Urinary bladder (tissue), 4 donors: ENCODE results near the gene RAB26. TPM values are rescaled to one million over a fixed set of nuclear protein-coding genes. Genes with fewer than 3 reads are reported as not detected.
"Not testable (repeated sequence)": the region's sequence is repeated elsewhere in the genome, so short reads cannot be mapped to it uniquely, and the experiment has no call there.

Experiments
- DNase-seq: peaks from one replicate; pipeline ENCODE4 v3.0.0-alpha.2; 2015; ENCODE audit errors: extremely low spot score
- H3K27ac ChIP-seq: one replicate; pipeline ENCODE4 v1.5.1; 2013; ENCODE audit warnings: low read depth, mild to moderate bottlenecking, moderate library complexity
- H3K36me3 ChIP-seq: one replicate; pipeline ENCODE4 v1.6.1; 2013; ENCODE audit warnings: mild to moderate bottlenecking, moderate library complexity; ENCODE audit not compliant: insufficient read depth
- H3K4me1 ChIP-seq: one replicate; pipeline ENCODE4 v1.6.1; 2013; ENCODE audit warnings: mild to moderate bottlenecking, moderate library complexity; ENCODE audit not compliant: insufficient read depth
- H3K4me3 ChIP-seq: one replicate; pipeline ENCODE4 v1.5.1; 2013; ENCODE audit warnings: low read depth, low read length
- WGBS: extraction: QIAGEN DNeasy Blood & Tissue Kit; methylation state at CpG from one replicate; pipeline ENCODE4 v1.1.7; 2013; 5-methylcytosine and 5-hydroxymethylcytosine counted together
- polyA plus RNA-seq: library from polyadenylated mRNA; stranded (reverse); fragments of 200-250 nt; gene quantifications from one replicate; pipeline ENCODE4 v1.2.3, GENCODE V29; 2013
- total RNA-seq: library from RNA; depleted of rRNA; stranded (reverse); fragments of >200 nt; gene quantifications from one replicate; pipeline ENCODE4 v1.2.3, GENCODE V29; 2014
- donor health status: healthy with polysubstance abuse.
- donor health status: healthy.

The RAB26 gene, protein sequence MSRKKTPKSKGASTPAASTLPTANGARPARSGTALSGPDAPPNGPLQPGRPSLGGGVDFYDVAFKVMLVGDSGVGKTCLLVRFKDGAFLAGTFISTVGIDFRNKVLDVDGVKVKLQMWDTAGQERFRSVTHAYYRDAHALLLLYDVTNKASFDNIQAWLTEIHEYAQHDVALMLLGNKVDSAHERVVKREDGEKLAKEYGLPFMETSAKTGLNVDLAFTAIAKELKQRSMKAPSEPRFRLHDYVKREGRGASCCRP
- total RNA-seq (0.63 TPM), polyA plus RNA-seq (0.63 TPM)

DNA sequence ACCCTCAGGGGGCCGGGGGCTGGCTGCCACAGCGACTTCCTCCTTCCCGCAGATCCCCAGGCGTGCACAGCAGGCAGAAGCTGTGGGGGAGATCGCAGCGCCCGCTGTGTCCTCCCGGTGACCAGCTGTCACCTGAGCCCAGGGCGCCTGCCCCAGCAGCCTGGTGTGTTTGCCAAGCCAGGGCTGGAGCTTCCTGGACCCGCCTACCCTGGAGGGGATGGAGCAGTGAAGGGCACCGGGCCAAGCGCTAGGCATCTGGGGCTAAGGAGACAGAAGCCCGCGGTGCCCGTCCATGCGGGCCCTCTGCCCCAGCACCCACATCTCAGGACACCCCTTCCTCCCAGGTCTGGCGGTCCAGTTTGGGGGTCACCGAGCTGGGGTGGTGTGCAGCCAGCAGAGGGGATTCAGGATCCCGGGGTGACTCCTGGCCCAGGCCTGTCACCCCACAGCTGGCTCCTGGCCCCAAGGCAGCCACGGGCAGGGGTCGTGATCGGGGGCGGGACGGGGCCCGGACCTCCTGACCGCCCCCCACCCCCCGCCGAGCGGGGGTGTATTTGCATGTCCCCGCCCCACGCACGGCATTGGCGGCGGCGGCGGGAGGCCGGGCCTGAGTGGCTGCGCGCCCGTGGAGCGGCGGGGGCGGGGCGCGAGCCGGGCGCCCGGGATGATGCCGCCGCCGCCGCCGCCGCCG lies at the start of gene RAB26:
RAB26 (plus strand) TSS at position 645 of the 691 bp plus-strand sequence. CDS start 159 bp downstream, outside the sequence.
- WGBS: 4% methylated on average over 55 of the region's 55 CpGs
- DNase-seq: no peak
- Histone ChIP-seq H3K4me1 (peaks cover 1% of the 10 kb centered on the region), H3K27ac (peak within 1 kb of the TSS; percentile 80), H3K4me3 (peak within 1 kb of the TSS; percentile 40), H3K36me3 (no peaks in the 10 kb centered on the region)

DNA sequence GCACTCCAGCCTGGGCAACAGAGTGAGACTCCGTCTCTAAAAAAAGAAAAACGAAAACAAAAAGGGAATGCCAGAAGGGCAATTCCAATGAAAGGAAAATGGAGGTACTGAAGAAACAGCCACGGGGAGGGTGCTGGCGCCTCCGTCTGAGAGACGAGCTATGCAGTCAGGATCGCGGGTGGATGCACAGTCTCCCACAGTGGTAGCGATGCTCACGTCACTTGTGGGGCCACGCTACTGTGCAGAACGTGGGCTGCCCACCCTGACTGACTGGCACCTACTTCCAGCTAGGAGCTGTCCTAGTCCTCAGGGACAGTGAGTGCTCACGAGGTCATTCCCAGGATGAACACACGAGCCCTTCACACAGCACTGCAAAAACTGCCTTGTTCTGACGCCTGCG lies 46.8 kb upstream of the RAB26 start:
- not testable (repeated sequence) for H3K4me1 ChIP-seq, DNase-seq, H3K36me3 ChIP-seq, H3K4me3 ChIP-seq, H3K27ac ChIP-seq
- 93% methylated on average over 14 of the region's 16 CpGs for WGBS

DNA sequence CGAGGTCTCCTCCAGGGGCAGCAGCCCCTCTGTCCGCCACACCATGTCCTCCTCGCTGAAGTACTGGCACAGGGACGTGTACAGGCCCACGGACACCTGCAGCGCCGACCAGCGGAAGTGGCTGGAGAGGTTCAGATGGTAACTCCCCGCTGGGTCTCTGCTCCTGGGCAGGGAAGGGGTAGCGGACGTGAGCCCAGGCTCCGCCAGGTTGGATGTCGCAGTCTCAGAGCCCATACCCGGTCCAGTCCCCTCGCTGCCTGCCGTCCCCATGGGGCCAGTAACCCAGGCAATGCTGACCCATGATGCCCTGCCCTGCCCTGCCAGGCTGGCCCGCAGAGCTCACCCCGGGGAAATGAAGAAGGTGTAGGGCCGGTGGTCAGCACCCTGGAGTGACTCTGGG lies 46.0 kb upstream of the RAB26 start:
- 92% methylated on average over 19 of the region's 19 CpGs for WGBS
- Histone ChIP-seq H3K27ac (no peak overlapping the region), H3K36me3 (peaks cover 5% of the 10 kb centered on the region), H3K4me3 (no peak overlapping the region), H3K4me1 (no peaks in the 10 kb centered on the region)
- DNase-seq: no peak

DNA sequence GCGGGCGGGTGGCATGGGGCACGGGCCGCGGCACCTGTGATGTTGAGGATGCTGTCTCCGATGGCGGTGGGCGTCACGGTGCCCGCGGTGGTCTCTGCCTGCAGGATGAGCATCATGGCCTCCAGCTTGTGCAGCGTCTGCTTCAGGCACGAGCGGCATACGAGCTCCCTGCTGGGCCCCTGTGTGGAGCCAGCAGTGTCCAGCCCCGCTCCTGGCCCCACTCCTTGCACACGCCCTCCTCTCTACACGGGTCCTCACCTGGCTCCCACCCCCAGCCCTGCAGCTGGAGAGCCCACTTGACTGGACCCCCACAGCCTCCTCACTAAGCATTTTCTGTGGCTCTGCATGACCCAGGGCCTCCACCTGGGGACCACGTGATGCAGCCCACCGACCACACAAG lies 44.0 kb upstream of the RAB26 start:
- H3K4me1 ChIP-seq, DNase-seq, H3K27ac ChIP-seq, H3K4me3 ChIP-seq, H3K36me3 ChIP-seq: not testable (repeated sequence)
- 78% methylated on average over 18 of the region's 20 CpGs for WGBS

DNA sequence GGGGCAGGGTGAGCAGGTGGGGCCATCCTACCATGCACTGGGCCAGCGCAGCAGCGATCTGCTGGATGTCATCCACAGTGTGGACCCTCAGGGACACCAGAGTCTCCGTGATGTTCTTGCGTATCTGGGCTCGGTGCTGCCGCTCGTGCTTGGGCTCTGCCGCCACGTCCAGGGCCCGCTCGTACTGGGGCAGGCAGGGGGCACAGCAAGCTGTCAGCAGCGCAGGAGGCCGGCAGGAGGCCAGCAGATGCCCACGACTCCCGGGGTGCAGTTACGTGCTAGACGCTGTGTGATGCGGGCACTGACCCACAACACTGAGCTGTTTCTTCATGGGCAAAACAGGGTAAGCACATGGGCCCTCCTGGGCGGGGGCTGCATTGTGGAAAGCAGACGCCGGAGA lies 43.1 kb upstream of the RAB26 start:
- not testable (repeated sequence) for H3K4me1 ChIP-seq, H3K27ac ChIP-seq, DNase-seq, H3K36me3 ChIP-seq, H3K4me3 ChIP-seq
- 93% methylated on average over 20 of the region's 21 CpGs for WGBS

DNA sequence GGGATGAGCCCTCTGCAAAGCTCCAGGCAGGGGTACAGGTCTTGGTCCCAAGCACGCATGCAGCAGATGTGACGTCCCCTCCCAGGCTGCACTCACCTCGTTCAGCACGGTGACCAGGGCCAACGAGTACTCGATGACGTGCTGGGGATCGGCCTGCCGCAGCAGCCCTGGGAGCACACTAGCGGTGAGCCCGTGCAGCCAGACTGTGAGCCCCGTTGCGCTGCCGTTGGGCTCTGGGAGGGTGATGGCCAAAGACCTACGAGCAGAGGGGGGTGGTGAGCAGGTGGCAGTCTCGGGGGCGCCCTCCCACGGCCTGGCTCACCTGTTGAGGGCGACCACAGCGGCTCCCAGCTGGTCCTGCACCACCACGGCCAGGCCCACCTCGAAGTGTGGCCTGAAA lies 42.7 kb upstream of the RAB26 start:
- H3K36me3 ChIP-seq, H3K27ac ChIP-seq, H3K4me3 ChIP-seq, H3K4me1 ChIP-seq, DNase-seq: not testable (repeated sequence)
- WGBS: 88% methylated on average over 16 of the region's 22 CpGs

DNA sequence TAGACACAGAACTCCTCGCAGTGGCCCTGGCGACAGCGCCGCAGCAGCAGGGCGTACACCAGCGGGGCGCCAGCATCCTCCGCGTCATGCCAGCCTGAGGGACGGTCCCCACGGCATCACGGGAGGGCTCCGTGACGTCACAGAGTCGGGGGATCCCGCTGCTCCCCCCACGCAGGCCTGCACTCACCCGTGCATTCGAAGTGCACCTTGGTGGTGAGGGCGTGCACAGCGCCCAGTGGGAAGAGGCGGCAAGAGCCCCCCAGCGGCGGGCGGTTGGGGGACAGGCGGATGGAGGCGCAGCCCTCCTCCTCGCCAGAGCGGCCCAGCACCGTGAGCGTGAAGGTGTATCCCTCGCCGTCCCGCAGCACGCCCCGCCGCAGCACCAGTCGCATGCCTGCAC lies 42.2 kb upstream of the RAB26 start:
- H3K4me1 ChIP-seq, DNase-seq, H3K36me3 ChIP-seq, H3K27ac ChIP-seq, H3K4me3 ChIP-seq: not testable (repeated sequence)
- 92% methylated on average over 38 of the region's 38 CpGs for WGBS

DNA sequence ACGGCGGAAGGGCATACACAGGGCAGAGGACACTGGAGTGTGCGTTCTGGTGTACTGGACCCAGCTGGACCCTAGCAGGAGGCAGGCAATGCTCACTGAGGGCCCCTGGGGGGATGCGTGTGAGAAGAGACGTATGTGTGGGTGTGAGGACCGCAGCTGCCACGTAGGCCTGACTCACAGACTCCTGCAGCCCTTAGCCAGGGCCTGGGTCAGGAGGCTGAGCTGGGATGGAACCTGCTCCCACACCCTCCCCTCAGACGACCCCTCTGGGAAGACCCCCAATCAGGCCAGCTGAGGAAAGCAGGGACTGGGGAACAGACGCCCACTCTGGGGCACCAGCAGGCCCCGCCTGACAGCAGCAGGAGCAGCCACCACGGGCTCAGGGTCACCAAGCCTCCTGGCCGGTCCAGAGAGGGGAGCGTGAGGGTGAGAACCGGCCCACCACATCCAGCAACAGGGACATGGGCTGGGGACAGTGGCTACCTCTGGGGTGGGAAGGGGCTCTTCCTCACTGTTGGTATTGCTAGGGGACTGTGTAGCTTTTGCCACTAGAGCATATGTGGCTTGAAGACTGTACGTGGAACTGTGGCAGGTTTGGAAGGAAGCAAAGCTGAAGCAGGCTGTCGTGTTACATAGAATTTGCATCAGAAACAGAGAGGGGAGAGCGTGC lies 41.2 kb upstream of the RAB26 start:
- H3K36me3 ChIP-seq, H3K27ac ChIP-seq, H3K4me1 ChIP-seq, H3K4me3 ChIP-seq, DNase-seq: not testable (repeated sequence)
- 78% methylated on average over 17 of the region's 17 CpGs for WGBS

DNA sequence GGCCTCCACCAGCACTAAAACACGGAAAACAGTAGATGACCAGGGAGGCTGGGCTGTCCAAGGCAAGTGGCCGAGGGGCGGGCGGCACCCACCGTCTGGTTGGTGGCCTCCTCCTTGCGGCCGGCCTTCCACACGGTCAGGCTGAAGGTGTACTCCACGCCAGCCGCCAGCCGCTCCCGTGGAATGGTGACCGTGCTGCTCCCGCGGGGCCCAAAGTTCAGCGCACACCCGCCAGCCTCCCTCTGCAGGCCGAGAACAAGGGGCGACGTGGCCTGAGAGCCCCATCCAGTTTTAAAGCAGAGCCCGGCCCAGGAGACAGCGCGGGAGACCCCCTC lies 40.7 kb upstream of the RAB26 start:
- not testable (repeated sequence) for H3K27ac ChIP-seq, DNase-seq, H3K36me3 ChIP-seq, H3K4me3 ChIP-seq, H3K4me1 ChIP-seq
- WGBS: 92% methylated on average over 23 of the region's 23 CpGs

DNA sequence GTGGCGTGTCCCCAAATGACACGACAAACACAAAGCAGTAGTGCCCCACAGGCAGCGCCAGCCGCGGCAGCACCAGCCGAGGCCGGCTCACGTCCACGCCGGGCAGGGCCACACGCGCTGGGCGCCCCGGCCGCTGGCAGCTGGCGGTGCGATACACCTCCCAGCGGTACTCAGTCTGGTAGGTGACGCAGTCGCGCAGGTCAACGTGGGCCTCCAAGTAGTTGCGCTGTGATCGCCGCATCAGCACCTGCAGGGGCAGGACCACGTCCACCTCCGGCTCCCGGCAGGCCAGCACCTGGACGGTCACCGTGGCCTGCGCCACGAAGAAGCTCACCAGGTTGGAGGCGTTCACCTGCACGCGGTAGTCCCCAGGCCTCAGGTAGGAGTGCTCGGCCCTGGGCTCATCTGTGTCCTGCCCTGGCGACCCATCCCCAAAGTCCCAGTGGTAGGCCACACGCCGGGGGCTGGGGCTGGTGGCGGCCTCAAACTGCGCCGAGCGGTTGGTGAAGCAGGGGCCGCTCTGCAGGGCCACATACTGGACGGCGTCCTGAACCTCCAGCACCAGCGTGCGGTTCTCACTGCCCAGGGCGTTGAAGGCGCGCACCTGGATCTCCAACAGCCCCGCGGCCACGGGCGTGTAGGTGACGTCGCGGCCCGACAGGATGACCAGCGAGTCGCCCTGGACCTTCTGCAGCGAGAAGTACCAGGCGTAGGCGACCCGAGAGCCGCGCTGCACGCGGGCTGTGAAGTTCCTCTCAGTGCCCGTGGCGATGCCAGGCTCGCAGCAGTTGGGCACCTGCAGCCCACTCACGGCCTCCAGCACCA lies 39.8 kb upstream of the RAB26 start:
- H3K4me3 ChIP-seq, H3K4me1 ChIP-seq, H3K27ac ChIP-seq, DNase-seq, H3K36me3 ChIP-seq: not testable (repeated sequence)
- 97% methylated on average over 73 of the region's 73 CpGs for WGBS

DNA sequence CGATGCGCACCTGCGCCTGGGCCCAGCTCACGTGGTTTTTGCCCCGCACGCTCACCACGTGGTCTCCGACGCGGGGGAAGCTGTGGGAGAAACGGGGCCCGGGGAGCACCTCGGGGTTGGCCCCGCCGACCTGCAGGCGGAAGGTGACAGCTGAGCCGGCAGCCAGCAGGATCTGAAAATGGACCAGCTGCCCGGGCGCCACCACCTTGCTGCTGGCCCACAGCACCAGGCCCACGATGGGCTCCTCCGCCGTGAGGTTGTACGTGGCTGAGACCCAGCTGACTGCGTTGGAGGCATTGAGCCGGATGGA lies 39.2 kb upstream of the RAB26 start:
- WGBS: 91% methylated on average over 25 of the region's 25 CpGs
- DNase-seq, H3K4me1 ChIP-seq, H3K36me3 ChIP-seq, H3K4me3 ChIP-seq, H3K27ac ChIP-seq: not testable (repeated sequence)

DNA sequence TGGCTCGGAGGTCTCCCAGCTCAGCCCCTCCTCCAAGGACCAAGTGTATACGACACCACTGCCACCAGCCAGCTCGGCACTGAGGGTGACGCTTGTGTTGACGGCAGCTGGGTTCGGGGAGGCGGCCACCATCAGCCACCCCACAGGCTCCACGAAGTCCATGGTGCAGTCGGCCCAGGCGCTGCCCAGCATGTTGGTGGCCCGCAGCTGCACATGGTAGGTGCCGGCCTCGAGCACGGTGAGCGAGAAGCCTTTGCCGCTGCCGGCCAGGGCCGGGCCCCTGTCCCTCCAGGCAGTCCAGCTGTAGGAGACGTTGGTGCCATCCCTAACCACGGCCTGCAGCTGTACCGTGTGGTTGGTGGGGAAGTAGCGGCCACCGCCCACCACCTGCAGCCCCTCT lies 38.6 kb upstream of the RAB26 start:
- H3K36me3 ChIP-seq, DNase-seq, H3K4me1 ChIP-seq, H3K4me3 ChIP-seq, H3K27ac ChIP-seq: not testable (repeated sequence)
- WGBS: 90% methylated on average over 22 of the region's 23 CpGs

DNA sequence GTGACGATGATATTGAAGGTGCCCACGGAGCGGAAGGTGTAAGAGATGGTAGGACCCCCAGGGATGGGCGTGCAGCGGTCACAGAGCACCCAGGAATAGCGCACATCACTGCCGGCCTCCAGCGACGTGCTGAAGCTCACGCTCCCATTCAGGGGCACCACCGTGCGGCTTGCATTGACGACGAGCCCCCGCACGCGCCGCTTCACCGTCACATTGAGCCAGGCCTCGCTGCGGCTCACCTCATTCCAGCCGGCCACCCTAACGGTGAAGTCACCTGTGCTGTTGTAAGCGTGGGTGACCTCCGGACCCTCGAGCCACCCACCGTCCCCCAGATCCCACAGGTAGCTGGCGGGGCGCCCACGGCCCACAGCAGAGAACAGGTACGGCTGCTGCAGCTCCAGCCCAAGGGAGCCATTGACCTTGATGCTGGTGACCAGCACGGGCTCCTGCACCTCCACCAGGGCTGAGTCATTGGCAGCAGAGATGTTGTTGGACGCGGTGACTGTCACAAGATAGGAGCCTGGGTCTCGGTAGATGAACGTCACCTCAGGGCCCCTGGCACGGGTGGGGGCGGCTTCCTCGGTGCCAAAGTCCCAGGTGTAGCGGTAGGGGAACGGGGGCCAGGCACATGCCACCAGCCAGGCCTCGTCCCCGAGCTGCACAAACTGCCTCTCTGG lies 38.0 kb upstream of the RAB26 start:
- WGBS: 94% methylated on average over 42 of the region's 43 CpGs

More for the DNA sequence above, 38.0 kb upstream of the RAB26 start:
- H3K4me1 ChIP-seq, H3K4me3 ChIP-seq, H3K27ac ChIP-seq, H3K36me3 ChIP-seq, DNase-seq: not testable (repeated sequence)
